Stimulated activated naive B cell treated with anti-CD40 and anti-IgM and Interleukin-4, amounts not matched to agents 10 μg/mL and 1 μg/mL and 100 μg/mL, for 72 hours (primary cell): ENCODE data around the gene GCSH.

Source experiments
- ATAC-seq, 2 donors: fragments of 150-1000 bp; cut with Tn5 transposase; replicated peaks; 2 replicates each; pipeline ENCODE4 v1.10.0; 2021; ENCODE audit warnings: moderate library complexity in 1 of 2
- DNase-seq: peaks from one replicate; pipeline ENCODE4 v3.0.0; 2021
- H3K27ac Mint-ChIP-seq: one replicate; pipeline ENCODE4 v1.8.0; 2022; ENCODE audit warnings: mild to moderate bottlenecking, mixed read lengths
- H3K27me3 Mint-ChIP-seq, 2 donors: one replicate each; pipeline ENCODE4 v1.8.0; 2022; ENCODE audit warnings: mixed read lengths in 2 of 2
- H3K36me3 Mint-ChIP-seq, 2 donors: one replicate each; pipeline ENCODE4 v1.8.0; 2022; ENCODE audit warnings: mixed read lengths in 2 of 2, mild to moderate bottlenecking in 1 of 2
- H3K4me1 Mint-ChIP-seq, 2 donors: one replicate each; pipeline ENCODE4 v1.8.0; 2022; ENCODE audit warnings: mixed read lengths in 2 of 2, mild to moderate bottlenecking in 1 of 2
- H3K4me3 Mint-ChIP-seq, 2 donors: one replicate each; pipeline ENCODE4 v1.8.0; 2022; ENCODE audit warnings: mild to moderate bottlenecking in 2 of 2, mixed read lengths in 2 of 2, moderate library complexity in 1 of 2
- H3K9me3 Mint-ChIP-seq, 2 donors: one replicate each; pipeline ENCODE4 v1.8.0; 2022; ENCODE audit warnings: mixed read lengths in 2 of 2, mild to moderate bottlenecking in 1 of 2

The GCSH gene

GRCh38 chr16:81080233-81080632, 16.0 kb downstream of the GCSH start:
- DNase-seq (no peak), ATAC-seq (no peak)
- peaks cover 0 to 4% of the 10 kb centered on the region in 2 donors for H3K4me1 Mint-ChIP-seq
- no peak overlapping the region for H3K4me3 Mint-ChIP-seq
- no peaks in the 10 kb centered on the region for H3K9me3 Mint-ChIP-seq
- H3K36me3 Mint-ChIP-seq, result no peaks in the 10 kb centered on the region
- no peaks in the 10 kb centered on the region for H3K27me3 Mint-ChIP-seq
- no peak overlapping the region for H3K27ac Mint-ChIP-seq

DNA sequence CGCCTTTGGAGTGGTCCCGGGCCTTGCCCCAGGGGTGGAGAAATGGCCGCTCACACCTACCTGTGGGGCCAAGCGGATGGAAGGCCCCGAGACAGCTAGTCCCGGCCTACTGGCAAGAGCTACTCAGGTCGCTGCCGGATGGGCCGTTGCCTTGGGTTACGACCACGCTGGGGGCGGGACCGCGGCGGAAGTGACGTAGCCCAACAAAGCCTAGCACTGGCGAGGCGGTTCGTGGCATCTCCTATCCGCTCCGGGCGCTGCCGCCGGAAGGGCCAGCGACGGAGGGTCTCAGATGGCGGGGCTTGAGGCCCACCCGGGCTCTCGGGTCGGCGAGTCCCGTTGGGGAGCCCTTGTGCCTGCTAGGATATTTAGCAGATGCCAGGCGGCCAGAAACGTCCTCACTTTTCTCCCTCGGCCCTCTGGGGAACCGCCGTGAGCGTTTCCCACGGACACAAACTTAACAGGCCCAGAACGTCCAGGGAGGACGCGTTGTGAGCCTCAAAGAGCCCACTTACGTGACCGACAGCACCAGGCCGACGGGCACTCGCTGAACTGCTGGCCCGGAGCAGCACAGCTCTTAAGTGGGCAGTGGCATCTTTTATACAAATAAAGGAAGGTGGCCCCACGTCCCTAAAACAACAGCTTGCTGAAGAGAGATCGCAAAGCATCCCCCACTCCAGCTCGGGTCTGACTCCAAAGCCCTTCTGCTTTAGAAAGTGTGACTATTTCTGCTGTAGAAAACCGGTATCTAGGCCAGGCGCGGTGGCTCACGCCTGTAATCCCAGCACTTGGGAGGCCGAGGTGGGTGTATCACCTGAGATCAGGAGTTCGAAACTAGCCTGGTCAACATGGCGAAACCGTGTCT, 18.9 kb downstream of the GCSH start, which contains the start of gene C16orf46:
C16orf46 (minus strand) TSS at position 163 of the 865 bp plus-strand sequence. CDS start 13,283 bp downstream, outside the sequence.
- Mint-ChIP-seq H3K4me3 (no peak within 1 kb of the TSS), H3K9me3 (no peaks in the 10 kb centered on the region), H3K27ac (no peak within 1 kb of the TSS)

GRCh38 chr16:81076566-81077075, 19.6 kb downstream of the GCSH start:
- DNase-seq, result peak; percentile 85
- H3K4me1 Mint-ChIP-seq, result peaks cover 0 to 4% of the 10 kb centered on the region in 2 donors
- ATAC-seq, result peak; percentile 82 to 86
- H3K27ac Mint-ChIP-seq, result no peak overlapping the region
- H3K36me3 Mint-ChIP-seq, result no peaks in the 10 kb centered on the region
- no peak overlapping the region for H3K4me3 Mint-ChIP-seq
- no peaks in the 10 kb centered on the region for H3K27me3 Mint-ChIP-seq
- H3K9me3 Mint-ChIP-seq, result no peaks in the 10 kb centered on the region

More for the DNA sequence above, 18.9 kb downstream of the GCSH start, which contains the start of gene C16orf46:
- peaks cover 0 to 4% of the 10 kb centered on the region in 2 donors for H3K4me1 Mint-ChIP-seq
- H3K27me3 Mint-ChIP-seq, result no peaks in the 10 kb centered on the region
- DNase-seq, result peak; percentile 98
- H3K36me3 Mint-ChIP-seq, result no peaks in the 10 kb centered on the region
- peak; percentile 94 for ATAC-seq

DNA sequence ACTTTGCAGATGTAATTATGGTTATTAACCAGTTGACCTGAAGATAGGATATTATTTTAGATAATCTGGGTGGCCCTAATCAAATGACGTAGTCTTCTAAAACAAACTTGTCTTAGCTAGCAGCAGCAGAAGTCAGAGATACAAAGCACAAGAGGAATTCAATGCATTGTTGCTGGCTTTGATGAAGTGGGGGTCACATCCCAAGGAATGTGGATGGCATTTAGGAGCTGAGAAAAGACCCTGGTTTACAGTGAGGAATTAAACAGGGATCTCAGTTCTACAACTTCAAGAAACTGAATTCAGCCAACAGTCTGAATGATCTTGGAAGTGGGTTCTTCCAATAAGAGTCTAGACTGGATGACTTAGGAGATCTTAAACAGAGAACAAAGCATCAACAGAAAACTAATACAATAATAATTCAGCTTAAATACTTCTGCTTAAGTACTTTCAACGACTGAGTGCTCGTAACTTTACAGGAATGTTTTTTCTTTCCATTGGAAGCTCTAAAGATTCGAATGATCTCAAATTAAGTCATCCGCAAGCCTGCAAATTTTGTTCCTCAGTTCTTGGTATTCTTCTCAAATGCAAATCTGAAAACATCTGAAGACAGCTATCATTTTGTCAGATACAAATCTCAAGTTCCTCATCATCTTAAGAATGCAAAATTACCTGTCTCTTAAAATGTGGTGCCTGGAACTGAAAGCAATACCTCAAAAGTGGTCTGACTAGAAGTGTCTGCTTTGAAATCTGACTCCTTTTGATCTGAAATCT, 22.4 kb downstream of the GCSH start:
- Mint-ChIP-seq H3K36me3 (no peaks in the 10 kb centered on the region), H3K27ac (no peak overlapping the region), H3K4me3 (no peak overlapping the region), H3K27me3 (no peaks in the 10 kb centered on the region), H3K9me3 (no peaks in the 10 kb centered on the region), H3K4me1 (peaks cover 0 to 4% of the 10 kb centered on the region in 2 donors)
- no peak for DNase-seq
- no peak for ATAC-seq

- no peaks in the 10 kb centered on the region for H3K36me3 Mint-ChIP-seq
- no peak overlapping the region for H3K4me3 Mint-ChIP-seq
- no peaks in the 10 kb centered on the region for H3K27me3 Mint-ChIP-seq
- no peaks in the 10 kb centered on the region for H3K9me3 Mint-ChIP-seq
- H3K4me1 Mint-ChIP-seq, result no peaks in the 10 kb centered on the region
- no peak for ATAC-seq
- DNase-seq, result no peak
- no peak overlapping the region for H3K27ac Mint-ChIP-seq
Observed at GRCh38 chr16:81071805-81072204, 24.4 kb downstream of the GCSH start.

DNA sequence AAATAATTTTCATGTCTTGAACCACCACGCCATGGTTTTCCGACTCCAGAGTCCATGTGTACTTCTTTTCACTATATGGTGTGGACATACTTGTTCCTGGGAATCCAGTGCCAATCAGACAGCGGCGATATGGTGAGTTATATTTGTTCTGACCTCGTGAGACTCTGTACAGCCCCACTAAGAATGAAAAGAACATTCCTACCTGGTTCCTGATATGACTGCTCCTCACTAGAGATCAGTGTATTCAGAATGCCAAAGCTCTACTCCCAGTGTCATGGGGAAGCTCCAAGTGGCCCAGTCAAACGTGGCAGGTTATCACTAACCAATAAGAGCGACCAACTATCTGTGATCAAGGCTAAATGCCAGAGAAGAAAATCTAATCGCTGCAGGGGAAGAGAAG, 25.2 kb downstream of the GCSH start:
- ATAC-seq (no peak), DNase-seq (no peak)
- Mint-ChIP-seq H3K4me1 (no peaks in the 10 kb centered on the region), H3K27ac (no peak overlapping the region), H3K9me3 (no peaks in the 10 kb centered on the region), H3K4me3 (no peak overlapping the region), H3K36me3 (no peaks in the 10 kb centered on the region), H3K27me3 (no peaks in the 10 kb centered on the region)

DNA sequence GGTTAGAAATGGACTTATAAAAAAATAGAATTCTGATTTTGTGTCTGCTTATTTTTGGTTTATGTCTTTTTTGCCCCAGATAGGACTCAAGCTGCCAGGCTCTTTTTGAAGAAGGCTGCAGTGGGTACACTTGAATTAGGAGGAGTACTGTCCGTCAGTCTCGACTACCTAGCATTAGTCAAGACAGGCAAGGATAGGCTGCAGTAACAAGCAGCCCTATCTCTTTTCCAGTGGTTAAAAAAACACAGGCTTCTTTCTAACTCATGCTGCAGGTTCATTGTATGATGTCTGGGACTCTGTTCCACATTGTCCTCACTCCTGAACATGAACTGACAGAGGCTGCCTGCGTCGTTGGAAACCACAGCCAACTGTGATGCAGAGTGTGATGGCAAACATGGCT, 27.1 kb downstream of the GCSH start:
- no peak for ATAC-seq
- H3K27me3 Mint-ChIP-seq, result no peaks in the 10 kb centered on the region
- no peaks in the 10 kb centered on the region for H3K36me3 Mint-ChIP-seq
- H3K9me3 Mint-ChIP-seq, result no peaks in the 10 kb centered on the region
- H3K27ac Mint-ChIP-seq, result no peak overlapping the region
- no peak overlapping the region for H3K4me3 Mint-ChIP-seq
- DNase-seq, result no peak
- H3K4me1 Mint-ChIP-seq, result no peaks in the 10 kb centered on the region

- H3K9me3 Mint-ChIP-seq, result no peaks in the 10 kb centered on the region
- H3K36me3 Mint-ChIP-seq, result no peaks in the 10 kb centered on the region
- H3K4me3 Mint-ChIP-seq, result no peak overlapping the region
- H3K27ac Mint-ChIP-seq, result no peak overlapping the region
- no peaks in the 10 kb centered on the region for H3K27me3 Mint-ChIP-seq
- DNase-seq (no peak), ATAC-seq (no peak)
- H3K4me1 Mint-ChIP-seq, result no peaks in the 10 kb centered on the region
Observed at GRCh38 chr16:81067166-81067565, 29.0 kb downstream of the GCSH start.

GRCh38 chr16:81066681-81067080, 29.5 kb downstream of the GCSH start:
- Mint-ChIP-seq H3K4me3 (no peak overlapping the region), H3K4me1 (no peaks in the 10 kb centered on the region), H3K27me3 (no peaks in the 10 kb centered on the region), H3K36me3 (no peaks in the 10 kb centered on the region), H3K9me3 (no peaks in the 10 kb centered on the region), H3K27ac (no peak overlapping the region)
- DNase-seq, result no peak
- ATAC-seq, result no peak

- H3K36me3 Mint-ChIP-seq, result peaks cover 0 to 4% of the 10 kb centered on the region in 2 donors
- H3K4me1 Mint-ChIP-seq, result no peaks in the 10 kb centered on the region
- H3K27ac Mint-ChIP-seq, result no peak overlapping the region
- DNase-seq (no peak), ATAC-seq (no peak)
- no peaks in the 10 kb centered on the region for H3K27me3 Mint-ChIP-seq
- H3K9me3 Mint-ChIP-seq, result no peaks in the 10 kb centered on the region
- no peak overlapping the region for H3K4me3 Mint-ChIP-seq
Observed at GRCh38 chr16:81061871-81062608, 34.2 kb downstream of the GCSH start.

GRCh38 chr16:81061307-81061640, 34.9 kb downstream of the GCSH start:
- peaks cover 0 to 4% of the 10 kb centered on the region in 2 donors for H3K36me3 Mint-ChIP-seq
- no peak overlapping the region for H3K4me3 Mint-ChIP-seq
- ATAC-seq (no peak), DNase-seq (no peak)
- H3K27me3 Mint-ChIP-seq, result no peaks in the 10 kb centered on the region
- H3K4me1 Mint-ChIP-seq, result no peaks in the 10 kb centered on the region
- H3K27ac Mint-ChIP-seq, result no peak overlapping the region
- H3K9me3 Mint-ChIP-seq, result no peaks in the 10 kb centered on the region

GRCh38 chr16:81060576-81061306, 35.5 kb downstream of the GCSH start:
- DNase-seq (no peak), ATAC-seq (no peak)
- no peak overlapping the region for H3K27ac Mint-ChIP-seq
- H3K27me3 Mint-ChIP-seq, result no peaks in the 10 kb centered on the region
- no peaks in the 10 kb centered on the region for H3K4me1 Mint-ChIP-seq
- H3K36me3 Mint-ChIP-seq, result peaks cover 0 to 4% of the 10 kb centered on the region in 2 donors
- no peak overlapping the region for H3K4me3 Mint-ChIP-seq
- H3K9me3 Mint-ChIP-seq, result no peaks in the 10 kb centered on the region

DNA sequence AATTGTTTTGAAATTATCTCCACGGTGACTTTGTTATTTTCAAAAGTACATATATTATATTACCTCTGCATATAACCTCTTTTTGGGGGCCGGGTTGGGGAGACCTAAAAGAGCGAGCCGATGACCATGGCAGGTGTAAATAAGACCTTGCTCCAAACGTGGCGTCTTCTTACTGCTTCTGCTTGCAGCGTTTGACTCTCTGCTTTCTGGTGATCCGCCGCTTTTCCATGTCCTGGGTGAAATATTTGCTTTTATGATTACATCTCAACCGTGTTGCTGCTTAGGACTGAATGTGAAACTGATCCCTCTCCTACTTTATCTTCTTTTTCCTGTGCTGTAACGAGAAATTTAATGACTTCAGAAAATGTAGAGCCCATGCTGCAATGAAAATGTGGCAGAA, 42.4 kb downstream of the GCSH start:
- Mint-ChIP-seq H3K27ac (no peak overlapping the region), H3K9me3 (peaks cover 6 to 19% of the 10 kb centered on the region in 2 donors), H3K36me3 (peaks cover under 1 to 14% of the 10 kb centered on the region in 2 donors), H3K4me3 (no peak overlapping the region), H3K27me3 (no peaks in the 10 kb centered on the region), H3K4me1 (peaks cover 0 to 1% of the 10 kb centered on the region in 2 donors)
- no peak for DNase-seq
- ATAC-seq, result no peak

DNA sequence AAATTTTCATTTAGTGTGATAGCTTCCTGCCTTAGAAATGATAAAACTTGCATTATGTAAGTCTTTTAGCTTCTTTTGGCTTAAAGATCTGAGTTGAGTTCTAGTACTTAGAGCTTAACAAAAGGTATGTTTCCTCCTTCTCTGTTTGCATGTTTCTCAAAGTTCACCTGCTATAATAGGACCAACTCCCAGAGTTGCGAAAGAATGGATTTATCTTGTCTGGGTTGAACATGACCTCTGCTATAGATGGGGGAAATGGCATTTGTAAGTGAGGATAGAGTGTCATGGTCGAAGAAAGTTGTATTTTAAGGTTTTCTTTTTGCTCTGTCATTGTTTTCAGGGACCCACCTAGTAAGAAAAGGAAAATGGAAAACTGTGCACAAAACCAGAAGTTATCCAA, 53.4 kb downstream of the GCSH start:
- DNase-seq (no peak), ATAC-seq (no peak)
- Mint-ChIP-seq H3K36me3 (peaks cover 26 to 44% of the 10 kb centered on the region in 2 donors), H3K9me3 (no peaks in the 10 kb centered on the region), H3K4me1 (peaks cover 5% of the 10 kb centered on the region in 2 donors), H3K27me3 (no peaks in the 10 kb centered on the region), H3K27ac (no peak overlapping the region), H3K4me3 (no peak overlapping the region)
